Stomach smooth muscle (tissue), 2 donors: Measurements from ENCODE around the gene SLC17A9.

Experiments
- H3K27ac ChIP-seq: one replicate; pipeline ENCODE4 v1.7.0; 2013; ENCODE audit warnings: mild to moderate bottlenecking, low read length, inconsistent platforms
- H3K27me3 ChIP-seq, 2 donors: one replicate each; pipeline ENCODE4 v1.7.0; 2013; ENCODE audit warnings: low read length in 2 of 2; ENCODE audit not compliant: insufficient read depth in 2 of 2, control insufficient read depth in 1 of 2
- H3K36me3 ChIP-seq, 2 donors: one replicate each; pipeline ENCODE4 v1.7.0; 2013; ENCODE audit warnings: low read length in 2 of 2; ENCODE audit not compliant: control insufficient read depth in 2 of 2, insufficient read depth in 2 of 2
- H3K4me1 ChIP-seq: one replicate; pipeline ENCODE4 v1.7.0; 2013; ENCODE audit warnings: low read length; ENCODE audit not compliant: control insufficient read depth, insufficient read depth
- H3K4me3 ChIP-seq, 2 donors: one replicate each; pipeline ENCODE4 v1.7.0; 2013; ENCODE audit warnings: low read length in 2 of 2
- H3K9ac ChIP-seq, 2 donors: one replicate each; pipeline ENCODE4 v1.7.0; 2013; ENCODE audit warnings: low read length in 2 of 2, mild to moderate bottlenecking in 1 of 2
- H3K9me3 ChIP-seq, 2 donors: one replicate each; pipeline ENCODE4 v1.7.0; 2013; ENCODE audit warnings: low read length in 2 of 2; ENCODE audit not compliant: control insufficient read depth in 2 of 2
- donor health status: healthy.
- donor health status: Pancreatic carcinoma.

SLC17A9 gene

DNA sequence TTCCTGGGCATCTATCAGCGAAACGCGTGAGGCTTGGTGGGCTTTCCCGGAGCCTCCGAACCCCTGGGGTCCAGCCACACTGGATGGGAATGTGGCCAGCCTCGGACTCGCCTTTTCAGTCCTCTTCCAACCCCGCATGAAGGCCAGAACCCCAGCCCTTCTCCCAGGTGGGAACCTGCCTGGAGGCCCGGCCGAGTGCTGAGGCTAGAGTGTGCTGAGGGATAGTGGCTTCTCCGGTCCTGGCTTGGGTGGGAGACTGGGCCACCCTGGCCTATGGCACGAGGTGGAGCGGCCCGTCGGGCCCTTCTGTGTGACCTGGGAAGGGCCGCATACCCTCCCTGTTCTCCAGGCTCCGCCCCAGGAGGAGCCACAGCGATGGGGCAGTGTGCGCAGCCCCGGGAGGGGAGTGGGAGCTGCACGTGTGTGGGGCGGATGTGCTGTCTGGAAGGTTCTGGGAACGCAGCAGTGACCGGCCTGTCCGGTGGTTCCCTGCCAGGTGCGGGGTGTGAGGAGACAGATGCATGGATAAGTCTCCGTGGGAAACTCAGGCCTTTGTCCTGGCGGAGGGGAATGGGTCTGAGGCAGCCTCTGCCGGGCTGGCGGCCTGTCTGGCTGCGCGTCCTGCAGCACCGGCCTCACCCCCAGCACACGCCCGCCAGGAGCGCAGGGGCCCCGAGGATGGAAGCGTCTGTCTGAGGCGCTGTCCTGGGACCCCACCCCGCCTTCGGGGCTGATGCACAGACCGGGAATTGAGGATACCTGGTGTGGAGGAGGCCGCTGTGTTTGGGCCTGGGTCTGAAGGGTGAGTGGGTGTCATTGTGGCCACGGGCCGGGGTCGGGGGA lies 55.4 kb downstream of the SLC17A9 start:
- peaks cover 4 to 7% of the 10 kb centered on the region in 2 donors for H3K9me3 ChIP-seq
- no peaks in the 10 kb centered on the region for H3K36me3 ChIP-seq
- no peak overlapping the region for H3K9ac ChIP-seq
- H3K4me3 ChIP-seq: no peak overlapping the region
- H3K27ac ChIP-seq: no peak overlapping the region
- peaks cover 63 to 75% of the 10 kb centered on the region in 2 donors for H3K27me3 ChIP-seq
- peaks cover 21% of the 10 kb centered on the region for H3K4me1 ChIP-seq

- peaks cover 60 to 70% of the 10 kb centered on the region in 2 donors for H3K27me3 ChIP-seq
- peaks cover 21% of the 10 kb centered on the region for H3K4me1 ChIP-seq
- H3K9me3 ChIP-seq: peaks cover 7 to 11% of the 10 kb centered on the region in 2 donors
- H3K36me3 ChIP-seq: no peaks in the 10 kb centered on the region
- no peak overlapping the region for H3K27ac ChIP-seq
- no peak overlapping the region for H3K9ac ChIP-seq
- H3K4me3 ChIP-seq: peak overlapping the region in 1 of 2 donors; percentile 47
These were observed 56.1 kb downstream of the SLC17A9 start for GRCh38 chr20:63008541-63009044.

- no peak overlapping the region for H3K27ac ChIP-seq
- peaks cover 62 to 71% of the 10 kb centered on the region in 2 donors for H3K27me3 ChIP-seq
- H3K4me3 ChIP-seq: peak overlapping the region in 1 of 2 donors; percentile 47
- no peak overlapping the region for H3K9ac ChIP-seq
- H3K36me3 ChIP-seq: no peaks in the 10 kb centered on the region
- peaks cover 21% of the 10 kb centered on the region for H3K4me1 ChIP-seq
- peaks cover 11 to 13% of the 10 kb centered on the region in 2 donors for H3K9me3 ChIP-seq
These were observed 56.8 kb downstream of the SLC17A9 start for GRCh38 chr20:63009045-63009961.

DNA sequence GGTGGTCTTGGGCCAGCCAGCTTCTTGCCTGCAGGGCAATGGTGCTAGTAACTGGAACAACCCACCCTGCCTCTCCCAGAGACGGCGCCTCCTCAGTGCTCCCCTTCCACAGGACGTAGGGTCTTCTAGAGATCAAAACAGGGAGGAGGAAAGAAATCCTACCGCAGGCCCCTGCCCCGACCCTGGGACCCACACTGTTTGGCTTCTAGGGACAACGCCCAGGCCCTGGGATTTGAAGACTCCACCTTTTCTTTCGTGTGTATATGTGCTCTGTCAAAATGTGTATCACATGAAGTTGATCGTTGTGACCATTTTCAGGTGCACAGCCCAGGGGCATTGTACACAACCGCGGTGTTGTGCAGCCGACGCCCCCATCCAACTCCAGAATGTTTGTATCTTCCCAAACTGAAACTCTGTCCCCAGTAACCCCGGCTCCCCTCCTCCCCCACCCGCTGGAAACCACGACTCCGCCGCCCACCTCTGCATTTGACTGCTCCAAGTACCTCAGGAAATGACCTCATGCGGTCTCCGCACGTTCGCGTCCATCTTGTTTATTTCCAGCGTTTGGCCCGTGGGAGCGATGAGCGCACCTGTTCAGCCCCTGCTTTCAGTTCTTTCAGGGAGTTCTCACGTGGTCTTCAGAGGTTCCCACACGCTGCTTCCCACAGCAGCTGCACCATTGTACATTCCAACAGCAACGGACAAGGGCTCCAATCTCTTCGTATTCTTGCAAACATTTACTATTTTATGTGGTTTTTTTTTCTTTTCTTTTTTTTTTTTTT lies 57.7 kb downstream of the SLC17A9 start:
- H3K27ac ChIP-seq: no peak overlapping the region
- H3K9me3 ChIP-seq: peaks cover 11 to 13% of the 10 kb centered on the region in 2 donors
- H3K27me3 ChIP-seq: peaks cover 65 to 70% of the 10 kb centered on the region in 2 donors
- peaks cover 21% of the 10 kb centered on the region for H3K4me1 ChIP-seq
- H3K4me3 ChIP-seq: no peak overlapping the region
- no peaks in the 10 kb centered on the region for H3K36me3 ChIP-seq
- no peak overlapping the region for H3K9ac ChIP-seq

- Histone ChIP-seq H3K27ac (no peak overlapping the region), H3K9me3 (peaks cover 11 to 13% of the 10 kb centered on the region in 2 donors), H3K27me3 (peaks cover 70 to 71% of the 10 kb centered on the region in 2 donors), H3K36me3 (no peaks in the 10 kb centered on the region), H3K9ac (no peak overlapping the region), H3K4me1 (peaks cover 15% of the 10 kb centered on the region), H3K4me3 (no peak overlapping the region)
These were observed 59.3 kb downstream of the SLC17A9 start for GRCh38 chr20:63011798-63012197.

- no peak overlapping the region for H3K4me3 ChIP-seq
- H3K27me3 ChIP-seq: peaks cover 65 to 66% of the 10 kb centered on the region in 2 donors
- H3K36me3 ChIP-seq: no peaks in the 10 kb centered on the region
- H3K4me1 ChIP-seq: peaks cover 9% of the 10 kb centered on the region
- no peak overlapping the region for H3K27ac ChIP-seq
- H3K9me3 ChIP-seq: peaks cover 11 to 13% of the 10 kb centered on the region in 2 donors
- no peak overlapping the region for H3K9ac ChIP-seq
These were observed 60.7 kb downstream of the SLC17A9 start for GRCh38 chr20:63013207-63013606.

- Histone ChIP-seq H3K4me1 (peaks cover under 1% of the 10 kb centered on the region), H3K27ac (no peak overlapping the region), H3K4me3 (no peak overlapping the region), H3K9ac (no peak overlapping the region), H3K36me3 (no peaks in the 10 kb centered on the region), H3K9me3 (peaks cover 11 to 13% of the 10 kb centered on the region in 2 donors), H3K27me3 (peaks cover 55 to 57% of the 10 kb centered on the region in 2 donors)
These were observed 61.8 kb downstream of the SLC17A9 start for GRCh38 chr20:63014287-63014686.

- no peaks in the 10 kb centered on the region for H3K36me3 ChIP-seq
- H3K9me3 ChIP-seq: peaks cover 11 to 13% of the 10 kb centered on the region in 2 donors
- no peak overlapping the region for H3K4me3 ChIP-seq
- H3K9ac ChIP-seq: no peak overlapping the region
- H3K27me3 ChIP-seq: peaks cover 51 to 53% of the 10 kb centered on the region in 2 donors
- H3K4me1 ChIP-seq: no peaks in the 10 kb centered on the region
- H3K27ac ChIP-seq: no peak overlapping the region
These were observed 62.2 kb downstream of the SLC17A9 start for GRCh38 chr20:63014710-63015109.

- no peak overlapping the region for H3K9ac ChIP-seq
- peaks cover 46 to 48% of the 10 kb centered on the region in 2 donors for H3K27me3 ChIP-seq
- no peak overlapping the region for H3K27ac ChIP-seq
- H3K9me3 ChIP-seq: peaks cover 11 to 13% of the 10 kb centered on the region in 2 donors
- H3K36me3 ChIP-seq: no peaks in the 10 kb centered on the region
- H3K4me1 ChIP-seq: no peaks in the 10 kb centered on the region
- no peak overlapping the region for H3K4me3 ChIP-seq
These were observed 62.7 kb downstream of the SLC17A9 start for GRCh38 chr20:63015147-63015661.
